ENCODE data around the gene ZNF688. TPM values are rescaled to one million over a fixed set of nuclear protein-coding genes. Genes with fewer than 3 reads are reported as not detected.

The ZNF688 gene
- total and polyA plus RNA-seq, 5 donors, result 10.8 to 16.1 (median 12.9) TPM

GRCh38 chr16:30585400-30586191, 14.1 kb upstream of the ZNF688 start, which contains the start of gene ZNF785:
Gene ZNF785, minus strand, starts transcription at chr16:30585697. Its CDS starts 86 bp downstream, at chr16:30585611.
- WGBS, result under 1% methylated on average over 50 of the region's 50 CpGs
- no peaks in the 10 kb centered on the region for H3K27me3 ChIP-seq (ENCODE audit: control insufficient read depth, insufficient read depth)
- H3K4me1 ChIP-seq (ENCODE audit: control insufficient read depth, insufficient read depth, low read length), result no peaks in the 10 kb centered on the region
- peak within 1 kb of the TSS; percentile 49 for H3K4me3 ChIP-seq (ENCODE audit: low read length)
- DNase-seq, result peak; percentile 97 to 98 (median 97)
- ATAC-seq, result peak; percentile 98 to 99
- H3K27ac ChIP-seq (ENCODE audit: low read length), result peak within 1 kb of the TSS; percentile 86
- H3K9me3 ChIP-seq (ENCODE audit: control insufficient read depth, low read length), result no peaks in the 10 kb centered on the region
- intact Hi-C loops (cut with DNase I), result loop anchor here in 1 of 4 donors (10.0 kb wide), 1 partner anchor 51 kb away; the partner anchor contains the start of gene ZNF747

GRCh38 chr16:30585022-30585399, 13.5 kb upstream of the ZNF688 start:
- Histone ChIP-seq H3K27ac (ENCODE audit: low read length) (peak overlapping the region; percentile 71), H3K4me1 (ENCODE audit: control insufficient read depth, insufficient read depth, low read length) (no peaks in the 10 kb centered on the region), H3K27me3 (ENCODE audit: control insufficient read depth, insufficient read depth) (no peaks in the 10 kb centered on the region), H3K4me3 (ENCODE audit: low read length) (peak overlapping the region; percentile 49), H3K9me3 (ENCODE audit: control insufficient read depth, low read length) (no peaks in the 10 kb centered on the region)
- whole genome bisulfite sequencing, result under 1% methylated on average over 23 of the region's 23 CpGs
- ATAC-seq (no peak), DNase-seq (peak in 1 of 3 donors; percentile 24)
- intact Hi-C loops (cut with DNase I), result loop anchor here in 1 of 4 donors (10.0 kb wide), 1 partner anchor 50 kb away; the partner anchor contains the start of gene ZNF747

- intact Hi-C loops (cut with DNase I), result loop anchor here in 1 of 4 donors (10.0 kb wide), 1 partner anchor 48 kb away; the partner anchor contains the start of gene ZNF747
- H3K27me3 ChIP-seq (ENCODE audit: control insufficient read depth, insufficient read depth), result no peaks in the 10 kb centered on the region
- H3K4me1 ChIP-seq (ENCODE audit: control insufficient read depth, insufficient read depth, low read length), result no peaks in the 10 kb centered on the region
- no peak for ATAC-seq
- 96% methylated on average over 48 of the region's 48 CpGs for WGBS
- no peak overlapping the region for H3K27ac ChIP-seq (ENCODE audit: low read length)
- no peak for DNase-seq
- no peak overlapping the region for H3K4me3 ChIP-seq (ENCODE audit: low read length)
- no peaks in the 10 kb centered on the region for H3K9me3 ChIP-seq (ENCODE audit: control insufficient read depth, low read length)
Measured at GRCh38 chr16:30582611-30583340, 11.3 kb upstream of the ZNF688 start.

- no peaks in the 10 kb centered on the region for H3K4me1 ChIP-seq (ENCODE audit: control insufficient read depth, insufficient read depth, low read length)
- ATAC-seq, result no peak
- intact Hi-C loops (cut with DNase I), result loop anchor here in 1 of 4 donors (10.0 kb wide), 1 partner anchor 47 kb away; the partner anchor contains the start of gene ZNF747
Measured at GRCh38 chr16:30581457-30581856, 9.9 kb upstream of the ZNF688 start.

DNA sequence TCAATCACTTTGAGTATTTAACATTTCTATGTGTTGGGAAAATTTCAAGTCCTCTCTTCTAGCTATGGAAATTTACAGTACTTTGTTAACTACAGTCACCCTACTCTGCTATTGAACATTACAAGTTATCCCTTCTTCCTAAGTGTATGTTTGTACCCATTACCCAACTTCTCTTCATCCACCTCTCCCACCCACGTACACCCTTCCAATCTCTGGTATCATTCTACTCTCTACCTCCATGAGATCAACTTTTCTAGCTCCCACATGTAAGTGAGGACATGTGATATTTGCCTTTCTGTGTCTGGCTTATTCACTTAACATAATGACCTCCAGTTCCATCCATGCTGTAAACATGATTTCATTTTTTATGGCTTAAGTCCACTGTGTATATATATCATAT, 3.2 kb upstream of the ZNF688 start:
- no peak for DNase-seq
- 85% methylated on average over 1 of the region's 1 CpG for WGBS
- Histone ChIP-seq H3K27me3 (ENCODE audit: control insufficient read depth, insufficient read depth) (no peaks in the 10 kb centered on the region), H3K4me1 (ENCODE audit: control insufficient read depth, insufficient read depth, low read length) (no peaks in the 10 kb centered on the region), H3K27ac (ENCODE audit: low read length) (no peak overlapping the region), H3K9me3 (ENCODE audit: control insufficient read depth, low read length) (no peaks in the 10 kb centered on the region), H3K4me3 (ENCODE audit: low read length) (no peak overlapping the region)
- intact Hi-C loops (cut with DNase I), result no loop called here
- no peak for ATAC-seq

More at GRCh38 chr16:30581457-30581856, 9.9 kb upstream of the ZNF688 start:
- H3K27ac ChIP-seq (ENCODE audit: low read length), result no peak overlapping the region
- no peaks in the 10 kb centered on the region for H3K27me3 ChIP-seq (ENCODE audit: control insufficient read depth, insufficient read depth)
- no peak overlapping the region for H3K4me3 ChIP-seq (ENCODE audit: low read length)
- DNase-seq, result no peak
- WGBS, result 84% methylated on average over 7 of the region's 7 CpGs
- no peaks in the 10 kb centered on the region for H3K9me3 ChIP-seq (ENCODE audit: control insufficient read depth, low read length)

DNA sequence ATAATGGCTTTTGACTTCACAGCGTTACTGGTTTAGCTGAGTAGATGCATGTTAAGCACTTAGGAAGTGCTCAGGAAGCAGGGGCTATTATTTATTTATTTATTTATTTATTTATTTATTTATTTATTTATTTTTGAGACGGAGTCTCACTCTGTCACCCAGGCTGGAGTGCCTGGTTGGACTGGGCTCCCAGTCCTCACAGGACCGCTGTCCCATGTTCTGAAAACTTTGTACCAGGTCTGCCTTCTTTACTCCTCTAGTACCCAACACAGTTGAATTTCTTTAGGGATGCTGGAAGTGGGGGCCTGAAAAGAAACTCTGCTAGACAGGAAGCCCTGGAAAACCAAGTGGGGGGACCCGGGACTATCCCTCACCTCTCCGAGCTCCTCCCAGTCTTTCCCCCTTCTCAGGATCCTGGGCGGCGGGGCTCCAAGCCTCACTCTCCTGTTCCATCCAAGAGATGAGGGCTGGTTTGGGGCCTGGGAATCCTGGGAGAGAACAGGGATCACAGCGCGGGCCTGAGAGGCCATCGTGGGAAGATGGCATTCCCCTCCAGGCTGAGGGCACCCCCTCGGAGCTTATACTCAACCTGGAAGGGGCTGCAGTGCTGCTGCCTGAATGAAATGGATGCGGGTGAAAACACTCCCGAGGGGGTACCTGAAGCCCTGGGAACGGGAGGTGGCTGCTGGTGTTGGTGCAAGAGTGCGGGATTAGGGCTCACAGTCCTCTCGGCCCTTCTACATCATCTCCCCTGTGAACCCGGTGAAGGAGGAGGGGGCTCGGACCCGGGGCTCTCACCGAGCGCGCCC, 674 bp downstream of the ZNF688 start:
- intact Hi-C loops (cut with DNase I), result no loop called here

GRCh38 chr16:30569746-30570635, 1.5 kb downstream of the ZNF688 start:
- H3K4me3 ChIP-seq (ENCODE audit: low read length), result no peak overlapping the region
- no peaks in the 10 kb centered on the region for H3K27me3 ChIP-seq (ENCODE audit: control insufficient read depth, insufficient read depth)
- 78% methylated on average over 44 of the region's 44 CpGs for whole genome bisulfite sequencing
- H3K9me3 ChIP-seq (ENCODE audit: control insufficient read depth, low read length), result no peaks in the 10 kb centered on the region
- no peak for ATAC-seq
- peak in 2 of 3 donors; percentile 27 to 67 for DNase-seq
- no peaks in the 10 kb centered on the region for H3K4me1 ChIP-seq (ENCODE audit: control insufficient read depth, insufficient read depth, low read length)
- intact Hi-C loops (cut with DNase I), result no loop called here
- H3K27ac ChIP-seq (ENCODE audit: low read length), result no peak overlapping the region

More for the DNA sequence above, 674 bp downstream of the ZNF688 start:
- Histone ChIP-seq H3K27ac (ENCODE audit: low read length) (peak overlapping the region; percentile 97), H3K4me3 (ENCODE audit: low read length) (peak overlapping the region; percentile 66), H3K27me3 (ENCODE audit: control insufficient read depth, insufficient read depth) (no peaks in the 10 kb centered on the region), H3K4me1 (ENCODE audit: control insufficient read depth, insufficient read depth, low read length) (no peaks in the 10 kb centered on the region), H3K9me3 (ENCODE audit: control insufficient read depth, low read length) (no peaks in the 10 kb centered on the region)
- WGBS, result 6% methylated on average over 22 of the region's 22 CpGs
- peak; percentile 37 to 80 (median 75) for DNase-seq
- peak; percentile 8 to 14 for ATAC-seq

- WGBS, result 96% methylated on average over 3 of the region's 3 CpGs
- Histone ChIP-seq H3K27ac (ENCODE audit: low read length) (no peak overlapping the region), H3K27me3 (ENCODE audit: control insufficient read depth, insufficient read depth) (no peaks in the 10 kb centered on the region), H3K9me3 (ENCODE audit: control insufficient read depth, low read length) (no peaks in the 10 kb centered on the region), H3K4me1 (ENCODE audit: control insufficient read depth, insufficient read depth, low read length) (no peaks in the 10 kb centered on the region), H3K4me3 (ENCODE audit: low read length) (no peak overlapping the region)
- intact Hi-C loops (cut with DNase I), result no loop called here
- ATAC-seq (no peak), DNase-seq (no peak)
Measured at GRCh38 chr16:30569281-30569680, 2.2 kb downstream of the ZNF688 start.

DNA sequence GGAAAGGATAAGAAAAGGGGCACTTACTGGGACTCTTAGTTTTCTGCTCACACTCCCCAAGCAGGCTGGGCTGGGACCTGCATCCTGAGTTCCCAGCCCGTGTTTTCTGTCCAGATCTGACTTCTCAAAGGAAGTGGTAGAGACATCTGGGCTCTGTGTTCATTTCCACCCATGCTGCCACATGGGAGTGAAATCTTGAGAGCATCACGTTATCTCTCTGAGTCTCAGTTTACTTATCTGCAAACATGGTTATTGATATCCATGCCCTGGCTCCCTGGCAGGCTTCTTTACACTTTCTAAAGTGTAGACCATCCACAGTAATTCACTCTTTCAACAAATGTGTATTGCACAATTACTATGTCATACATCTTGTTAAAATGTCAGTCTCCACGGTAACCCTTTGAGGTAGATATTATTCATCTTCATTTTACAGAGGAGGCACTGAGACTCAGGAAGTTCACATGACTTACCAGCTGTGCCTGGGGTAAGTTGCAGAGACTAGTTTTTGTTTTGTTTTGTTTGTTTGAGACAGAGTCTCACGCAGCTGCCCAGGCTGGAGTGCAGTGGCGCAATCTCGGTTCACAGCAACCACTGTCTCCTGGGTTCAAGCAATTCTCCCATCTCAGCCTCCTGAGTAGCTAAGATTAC, 3.4 kb downstream of the ZNF688 start:
- DNase-seq (no peak), ATAC-seq (no peak)
- Histone ChIP-seq H3K27ac (ENCODE audit: low read length) (no peak overlapping the region), H3K4me1 (ENCODE audit: control insufficient read depth, insufficient read depth, low read length) (no peaks in the 10 kb centered on the region), H3K27me3 (ENCODE audit: control insufficient read depth, insufficient read depth) (no peaks in the 10 kb centered on the region), H3K9me3 (ENCODE audit: control insufficient read depth, low read length) (no peaks in the 10 kb centered on the region), H3K4me3 (ENCODE audit: low read length) (no peak overlapping the region)
- 65% methylated on average over 6 of the region's 6 CpGs for WGBS
- intact Hi-C loops (cut with DNase I), result no loop called here
